PFSK-1 (cell line): Measurements from ENCODE around the gene ARFGAP3.

Source experiments
- FOXP2 ChIP-seq: optimal IDR thresholded peaks from 2 replicates; pipeline ENCODE3; 2011; ENCODE audit warnings: borderline replicate concordance, control low read depth, inconsistent platforms; ENCODE audit not compliant: insufficient read depth; ENCODE audit errors: extremely low read length, extremely low read depth
- POLR2AphosphoS5 ChIP-seq: IDR thresholded peaks from 2 replicates; pipeline ENCODE4 v1.6.1; 2012; ENCODE audit warnings: low read depth, mild to moderate bottlenecking, control low read depth, low read length, moderate library complexity
- SIN3A ChIP-seq: IDR thresholded peaks from 2 replicates; pipeline ENCODE4 v1.6.1; 2012; ENCODE audit warnings: mild to moderate bottlenecking, low read length, moderate library complexity, borderline replicate concordance; ENCODE audit not compliant: insufficient read depth
- TAF1 ChIP-seq: IDR thresholded peaks from 2 replicates; pipeline ENCODE4 v1.6.1; 2012; ENCODE audit warnings: low read length, control low read depth, borderline replicate concordance; ENCODE audit not compliant: insufficient read depth
- TF ChIP-seq, protein P1 (sequence below), 2 experiments: IDR thresholded peaks; 2 replicates each; pipeline versions ENCODE4 v1.6.1 to v1.8.0; 2011 to 2012; ENCODE audit warnings: low read depth in 2 of 2, low read length in 2 of 2, control low read depth in 1 of 2, inconsistent platforms in 1 of 2, mild to moderate bottlenecking in 1 of 2, moderate library complexity in 1 of 2; ENCODE audit not compliant: insufficient read depth in 1 of 2

Gene ARFGAP3

DNA sequence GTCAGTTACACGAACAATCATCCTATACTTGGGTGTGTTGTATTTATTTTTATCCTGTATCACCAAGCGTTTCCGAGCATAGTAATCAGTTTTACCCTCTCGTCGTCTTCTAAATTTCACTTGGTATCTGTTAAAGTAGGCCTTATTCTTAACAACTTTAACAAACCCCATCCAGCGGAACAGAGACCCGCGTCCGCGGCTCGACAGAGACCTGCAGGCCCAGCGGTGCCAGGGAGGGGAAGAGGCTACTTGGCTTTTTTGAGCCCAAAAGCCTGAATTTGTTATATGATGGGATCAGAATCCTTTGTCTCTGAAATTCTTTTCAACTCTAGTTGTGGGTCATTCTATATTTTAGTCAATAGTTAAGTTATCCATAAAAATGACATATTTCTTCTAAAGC lies 79.9 kb downstream of the ARFGAP3 start:
- TF ChIP-seq POLR2AphosphoS5 (no peak), TAF1 (no peak), FOXP2 (no peak), SIN3A (no peak)
- TF ChIP-seq, protein P1, sequence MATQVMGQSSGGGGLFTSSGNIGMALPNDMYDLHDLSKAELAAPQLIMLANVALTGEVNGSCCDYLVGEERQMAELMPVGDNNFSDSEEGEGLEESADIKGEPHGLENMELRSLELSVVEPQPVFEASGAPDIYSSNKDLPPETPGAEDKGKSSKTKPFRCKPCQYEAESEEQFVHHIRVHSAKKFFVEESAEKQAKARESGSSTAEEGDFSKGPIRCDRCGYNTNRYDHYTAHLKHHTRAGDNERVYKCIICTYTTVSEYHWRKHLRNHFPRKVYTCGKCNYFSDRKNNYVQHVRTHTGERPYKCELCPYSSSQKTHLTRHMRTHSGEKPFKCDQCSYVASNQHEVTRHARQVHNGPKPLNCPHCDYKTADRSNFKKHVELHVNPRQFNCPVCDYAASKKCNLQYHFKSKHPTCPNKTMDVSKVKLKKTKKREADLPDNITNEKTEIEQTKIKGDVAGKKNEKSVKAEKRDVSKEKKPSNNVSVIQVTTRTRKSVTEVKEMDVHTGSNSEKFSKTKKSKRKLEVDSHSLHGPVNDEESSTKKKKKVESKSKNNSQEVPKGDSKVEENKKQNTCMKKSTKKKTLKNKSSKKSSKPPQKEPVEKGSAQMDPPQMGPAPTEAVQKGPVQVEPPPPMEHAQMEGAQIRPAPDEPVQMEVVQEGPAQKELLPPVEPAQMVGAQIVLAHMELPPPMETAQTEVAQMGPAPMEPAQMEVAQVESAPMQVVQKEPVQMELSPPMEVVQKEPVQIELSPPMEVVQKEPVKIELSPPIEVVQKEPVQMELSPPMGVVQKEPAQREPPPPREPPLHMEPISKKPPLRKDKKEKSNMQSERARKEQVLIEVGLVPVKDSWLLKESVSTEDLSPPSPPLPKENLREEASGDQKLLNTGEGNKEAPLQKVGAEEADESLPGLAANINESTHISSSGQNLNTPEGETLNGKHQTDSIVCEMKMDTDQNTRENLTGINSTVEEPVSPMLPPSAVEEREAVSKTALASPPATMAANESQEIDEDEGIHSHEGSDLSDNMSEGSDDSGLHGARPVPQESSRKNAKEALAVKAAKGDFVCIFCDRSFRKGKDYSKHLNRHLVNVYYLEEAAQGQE (IDR thresholded peaks at IDR 0.05; ENCODE audit: insufficient read depth in 1 of 2, low read depth in 2 of 2, low read length in 2 of 2): no peak

DNA sequence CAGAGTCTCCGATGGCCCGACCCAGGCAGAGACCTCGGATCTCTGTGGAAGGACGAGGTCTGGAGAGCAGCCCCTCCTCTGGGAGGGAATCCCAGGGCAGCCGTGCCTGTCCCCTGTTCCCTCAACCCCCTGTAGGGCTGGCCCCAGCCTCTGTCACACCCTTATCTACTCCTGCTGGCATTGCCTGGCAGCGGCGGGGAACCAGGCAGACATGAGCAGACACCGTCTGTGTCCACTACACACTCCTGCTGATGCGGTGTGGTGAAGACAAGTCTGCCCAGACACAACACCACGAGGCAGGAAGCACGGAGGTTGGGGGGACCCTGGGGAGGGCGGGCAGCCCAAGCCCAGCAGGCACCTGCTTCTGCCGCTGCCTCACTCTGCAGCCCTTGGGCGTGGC lies 83.9 kb downstream of the ARFGAP3 start:
- no peak for TF ChIP-seq FOXP2
- TF ChIP-seq, protein P1 (IDR thresholded peaks at IDR 0.05; ENCODE audit: insufficient read depth in 1 of 2, low read depth in 2 of 2, low read length in 2 of 2): no peak
- TF ChIP-seq TAF1: no peak
- no peak for TF ChIP-seq POLR2AphosphoS5
- no peak for TF ChIP-seq SIN3A

DNA sequence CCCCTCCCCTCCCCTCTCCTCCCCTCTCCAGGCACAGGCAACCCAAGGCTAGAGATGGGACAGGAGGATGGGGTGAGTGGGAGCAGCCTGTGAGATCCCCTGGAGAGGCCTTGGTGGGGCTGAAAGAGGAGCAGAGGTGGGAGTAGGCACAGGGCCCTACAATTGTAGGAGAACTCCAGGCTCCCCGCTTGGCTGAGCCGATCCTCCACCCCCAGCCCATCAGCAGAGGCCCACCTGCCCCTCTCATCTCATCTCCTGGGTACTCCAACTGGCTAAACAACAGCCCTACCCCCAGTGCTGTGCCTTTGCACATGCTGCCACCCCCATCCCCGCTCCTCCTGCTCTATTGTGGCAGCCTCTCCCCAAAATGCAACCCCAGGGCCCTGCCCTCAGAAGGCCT lies 84.4 kb downstream of the ARFGAP3 start:
- no peak for TF ChIP-seq TAF1
- TF ChIP-seq SIN3A: no peak
- TF ChIP-seq, protein P1 (IDR thresholded peaks at IDR 0.05; ENCODE audit: insufficient read depth in 1 of 2, low read depth in 2 of 2, low read length in 2 of 2): no peak
- no peak for TF ChIP-seq FOXP2
- TF ChIP-seq POLR2AphosphoS5: no peak

DNA sequence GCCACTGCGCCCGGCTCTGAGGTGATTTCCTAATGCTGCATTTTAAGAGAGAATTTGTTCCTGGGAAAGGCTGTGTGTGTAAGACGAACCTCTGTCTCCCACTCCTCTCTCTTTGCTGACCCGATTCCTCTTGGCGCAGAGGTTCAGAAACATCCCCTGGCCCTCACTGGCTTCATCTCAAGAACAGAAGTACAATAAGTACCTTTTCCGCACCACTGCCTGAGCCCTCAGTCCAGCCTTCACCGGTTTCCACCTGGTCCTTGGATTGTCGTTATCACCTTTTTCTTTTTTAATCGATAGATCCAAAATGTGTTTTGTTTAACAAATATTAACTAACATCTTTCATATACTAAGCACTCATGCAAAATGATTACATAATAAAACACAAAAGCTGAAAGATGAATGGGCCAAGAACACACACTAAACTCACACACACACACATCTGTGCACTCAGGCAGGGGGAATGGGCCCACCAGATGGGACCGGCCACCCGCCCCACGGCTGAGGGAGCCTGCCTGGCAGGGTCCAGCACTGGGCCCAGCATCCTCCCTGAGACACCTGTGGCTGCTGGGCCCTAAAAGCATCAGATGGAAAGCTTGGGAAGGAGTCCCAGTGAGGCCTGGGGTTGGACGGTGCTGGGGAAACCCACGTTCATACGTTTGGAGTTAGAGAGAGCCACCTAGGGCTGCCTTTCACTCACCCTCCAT lies 86.0 kb downstream of the ARFGAP3 start:
- TF ChIP-seq POLR2AphosphoS5 (no peak), SIN3A (no peak), FOXP2 (no peak), TAF1 (no peak)
- TF ChIP-seq, protein P1 (IDR thresholded peaks at IDR 0.05; ENCODE audit: insufficient read depth in 1 of 2, low read depth in 2 of 2, low read length in 2 of 2): no peak
